OCI-LY1 (cell line): ENCODE measurements around the gene PRKCE.

Experiments used
- H2AFZ ChIP-seq: fragments of 200-600 bp; sonication (generic), shearing (Covaris generic); 2 replicates; pipeline ENCODE4 v1.6.0; 2014; ENCODE audit warnings: antibody characterized with exemption, mild to moderate bottlenecking, low read length
- H3F3A ChIP-seq: fragments of 200-600 bp; sonication (generic), shearing (Covaris generic); 2 replicates; pipeline ENCODE4 v1.6.0; 2014; ENCODE audit warnings: mild to moderate bottlenecking, antibody characterized with exemption, low read length, moderate library complexity; ENCODE audit not compliant: insufficient read depth
- H3K27ac ChIP-seq: fragments of 200-600 bp; sonication (generic); 2 replicates; pipeline ENCODE4 v1.5.1; 2014; ENCODE audit warnings: low read length, mixed run types, mild to moderate bottlenecking, low read depth; ENCODE audit not compliant: poor library complexity, severe bottlenecking
- H3K27me3 ChIP-seq: fragments of 200-600 bp; sonication (generic); 2 replicates; pipeline ENCODE4 v1.6.0; 2014; ENCODE audit warnings: antibody characterized with exemption, mild to moderate bottlenecking, low read length, moderate library complexity; ENCODE audit not compliant: insufficient read depth
- H3K36me3 ChIP-seq: fragments of 200-600 bp; sonication (generic); 2 replicates; pipeline ENCODE4 v1.6.1; 2014; ENCODE audit warnings: mild to moderate bottlenecking, antibody characterized with exemption, low read length, moderate library complexity, mixed read lengths; ENCODE audit not compliant: insufficient read depth
- H3K4me1 ChIP-seq: fragments of 200-600 bp; sonication (generic); 2 replicates; pipeline ENCODE4 v1.5.1; 2014; ENCODE audit warnings: mild to moderate bottlenecking, low read length, moderate library complexity; ENCODE audit not compliant: insufficient read depth, severe bottlenecking
- H3K4me2 ChIP-seq: fragments of 200-600 bp; sonication (generic), shearing (Covaris generic); 2 replicates; pipeline ENCODE4 v1.6.1; 2014; ENCODE audit warnings: low read length
- H3K4me3 ChIP-seq: fragments of 200-600 bp; sonication (generic); 2 replicates; pipeline ENCODE4 v1.5.1; 2014; ENCODE audit warnings: low read length, low read depth, mild to moderate bottlenecking, mixed read lengths; ENCODE audit not compliant: poor library complexity, severe bottlenecking
- H3K79me2 ChIP-seq: fragments of 200-600 bp; shearing (Covaris generic); 2 replicates; pipeline ENCODE4 v1.6.1; 2016; ENCODE audit warnings: mixed run types, low read length, mixed read lengths; ENCODE audit not compliant: insufficient read depth
- H3K9ac ChIP-seq: fragments of 200-600 bp; sonication (generic), shearing (Covaris generic); 2 replicates; pipeline ENCODE4 v1.6.1; 2014; ENCODE audit warnings: mild to moderate bottlenecking, low read length, mixed read lengths
- H3K9me2 ChIP-seq: fragments of 200-600 bp; sonication (generic), shearing (Covaris generic); 2 replicates; pipeline ENCODE4 v1.6.1; 2014; ENCODE audit warnings: low read depth, mild to moderate bottlenecking, low read length, mixed read lengths
- H3K9me3 ChIP-seq: fragments of 200-600 bp; shearing (Covaris generic); 2 replicates; pipeline ENCODE4 v1.6.1; 2014; ENCODE audit warnings: low read length, mixed read lengths
- H4K20me1 ChIP-seq: fragments of 200-600 bp; sonication (generic), shearing (Covaris generic); 2 replicates; pipeline ENCODE4 v1.6.0; 2016; ENCODE audit warnings: mild to moderate bottlenecking, low read length; ENCODE audit not compliant: insufficient read depth
- EZH2 ChIP-seq: fragments of 200-600 bp; sonication (generic), shearing (Covaris generic); IDR thresholded peaks from 2 replicates; pipeline ENCODE4 v1.8.0; 2017; ENCODE audit warnings: borderline replicate concordance, mixed run types, mild to moderate bottlenecking, antibody characterized with exemption, low read length, moderate library complexity, mixed read lengths
- TF ChIP-seq, protein P1 (sequence below): fragments of 200-600 bp; sonication (generic), shearing (Covaris generic); IDR thresholded peaks from 2 replicates; pipeline ENCODE4 v1.5.1; 2017; ENCODE audit warnings: mild to moderate bottlenecking, antibody characterized with exemption, low read length, moderate library complexity, mixed read lengths

The PRKCE gene

DNA sequence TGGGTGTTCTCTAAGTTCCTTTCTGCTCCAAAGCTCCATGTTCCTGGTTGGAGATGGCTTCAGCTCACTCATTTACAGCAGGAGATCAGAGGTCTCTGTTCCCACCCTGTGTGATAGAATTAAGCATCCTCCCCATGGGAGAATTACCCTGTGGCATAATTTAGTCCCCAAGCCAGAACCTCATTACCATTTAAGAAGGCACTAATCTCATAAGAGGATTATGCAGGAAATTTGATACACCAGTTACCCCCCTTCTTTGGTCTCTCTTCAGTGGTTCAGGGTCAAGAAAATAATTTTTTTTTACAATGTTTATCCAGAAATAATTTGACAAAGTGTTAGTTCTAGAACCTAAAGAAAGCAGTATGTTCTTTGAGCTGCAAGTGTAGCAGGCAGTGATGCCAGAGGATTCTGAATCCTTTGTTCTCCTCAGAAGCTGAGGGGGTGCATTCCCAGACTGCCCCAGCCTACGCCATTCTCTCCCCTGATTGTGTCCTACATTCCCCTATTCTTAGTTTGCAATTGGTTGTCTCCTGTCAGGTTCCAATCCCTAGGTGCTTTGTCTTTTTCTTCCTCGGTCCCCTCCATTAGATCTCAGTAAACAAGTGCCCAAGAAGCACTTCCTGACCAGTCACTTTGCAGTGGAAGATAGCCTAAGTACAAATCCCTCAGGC lies 163.6 kb downstream of the PRKCE start:
- no peak overlapping the region for H2AFZ ChIP-seq
- H3K4me1 ChIP-seq: peaks cover 3% of the 10 kb centered on the region
- no peak overlapping the region for H3K4me2 ChIP-seq

DNA sequence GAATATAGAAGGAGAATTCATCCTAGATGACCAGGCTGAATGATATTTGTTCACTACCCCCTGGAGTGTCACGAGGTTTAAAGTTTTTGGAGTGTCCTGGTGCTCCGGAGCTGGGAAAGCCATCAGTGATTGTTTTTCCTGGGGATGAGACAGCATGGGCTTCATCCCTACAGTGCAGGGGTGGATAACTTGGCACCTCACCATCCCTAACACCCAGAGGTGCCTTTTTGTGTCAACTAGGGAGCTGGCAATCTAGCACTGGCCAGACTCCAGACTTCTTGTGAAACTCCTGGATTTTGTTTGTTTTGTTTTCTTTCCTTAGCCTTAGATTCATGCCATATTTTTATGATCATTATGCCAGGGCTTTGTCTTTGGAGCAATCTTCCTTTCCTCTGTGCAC lies 164.8 kb downstream of the PRKCE start:
- Histone ChIP-seq H3K4me2 (no peak overlapping the region), H4K20me1 (no peaks in the 10 kb centered on the region), H3K9me2 (no peaks in the 10 kb centered on the region), H3K27me3 (no peaks in the 10 kb centered on the region), H2AFZ (no peak overlapping the region), H3K9ac (no peak overlapping the region), H3K4me1 (peaks cover 3% of the 10 kb centered on the region), H3K79me2 (no peaks in the 10 kb centered on the region), H3K27ac (no peak overlapping the region), H3K4me3 (no peak overlapping the region), H3F3A (no peaks in the 10 kb centered on the region), H3K9me3 (no peaks in the 10 kb centered on the region), H3K36me3 (no peaks in the 10 kb centered on the region)
- no peak for TF ChIP-seq EZH2
- TF ChIP-seq, protein P1, sequence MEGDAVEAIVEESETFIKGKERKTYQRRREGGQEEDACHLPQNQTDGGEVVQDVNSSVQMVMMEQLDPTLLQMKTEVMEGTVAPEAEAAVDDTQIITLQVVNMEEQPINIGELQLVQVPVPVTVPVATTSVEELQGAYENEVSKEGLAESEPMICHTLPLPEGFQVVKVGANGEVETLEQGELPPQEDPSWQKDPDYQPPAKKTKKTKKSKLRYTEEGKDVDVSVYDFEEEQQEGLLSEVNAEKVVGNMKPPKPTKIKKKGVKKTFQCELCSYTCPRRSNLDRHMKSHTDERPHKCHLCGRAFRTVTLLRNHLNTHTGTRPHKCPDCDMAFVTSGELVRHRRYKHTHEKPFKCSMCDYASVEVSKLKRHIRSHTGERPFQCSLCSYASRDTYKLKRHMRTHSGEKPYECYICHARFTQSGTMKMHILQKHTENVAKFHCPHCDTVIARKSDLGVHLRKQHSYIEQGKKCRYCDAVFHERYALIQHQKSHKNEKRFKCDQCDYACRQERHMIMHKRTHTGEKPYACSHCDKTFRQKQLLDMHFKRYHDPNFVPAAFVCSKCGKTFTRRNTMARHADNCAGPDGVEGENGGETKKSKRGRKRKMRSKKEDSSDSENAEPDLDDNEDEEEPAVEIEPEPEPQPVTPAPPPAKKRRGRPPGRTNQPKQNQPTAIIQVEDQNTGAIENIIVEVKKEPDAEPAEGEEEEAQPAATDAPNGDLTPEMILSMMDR: no peak

More for the DNA sequence above, 163.6 kb downstream of the PRKCE start:
- Histone ChIP-seq H3K9me3 (no peaks in the 10 kb centered on the region), H3K9ac (no peak overlapping the region), H3K27ac (no peak overlapping the region), H3F3A (no peaks in the 10 kb centered on the region), H3K79me2 (no peaks in the 10 kb centered on the region), H3K9me2 (no peaks in the 10 kb centered on the region), H3K27me3 (no peaks in the 10 kb centered on the region), H3K36me3 (no peaks in the 10 kb centered on the region), H3K4me3 (no peak overlapping the region), H4K20me1 (no peaks in the 10 kb centered on the region)
- TF ChIP-seq, protein P1: no peak
- TF ChIP-seq EZH2: no peak

DNA sequence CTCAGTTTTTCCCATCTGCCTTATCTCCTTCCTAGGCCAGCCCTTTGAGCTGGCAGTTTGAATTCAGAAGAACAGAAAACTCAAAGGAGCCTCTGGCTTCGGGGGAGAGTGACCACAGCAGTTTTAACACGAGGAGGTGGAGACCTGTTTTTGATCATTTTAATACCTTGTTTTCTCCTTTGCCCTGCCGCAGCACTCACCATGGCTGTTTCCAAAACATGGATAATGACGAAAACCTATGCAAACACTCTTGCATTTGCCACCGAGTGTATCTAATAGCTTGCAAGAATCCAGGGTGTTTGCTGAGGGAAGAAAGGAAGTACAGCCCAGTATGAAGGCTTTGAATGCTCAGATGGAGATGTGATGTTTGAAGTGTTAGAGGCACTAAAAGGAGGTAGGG lies 167.1 kb downstream of the PRKCE start:
- H3K9me2 ChIP-seq: no peaks in the 10 kb centered on the region
- no peaks in the 10 kb centered on the region for H3K79me2 ChIP-seq
- H3K27ac ChIP-seq: no peak overlapping the region
- no peak overlapping the region for H3K9ac ChIP-seq
- H2AFZ ChIP-seq: no peak overlapping the region
- no peaks in the 10 kb centered on the region for H4K20me1 ChIP-seq
- no peaks in the 10 kb centered on the region for H3K27me3 ChIP-seq
- no peak overlapping the region for H3K4me2 ChIP-seq
- H3F3A ChIP-seq: no peaks in the 10 kb centered on the region
- H3K9me3 ChIP-seq: no peaks in the 10 kb centered on the region
- H3K4me1 ChIP-seq: peaks cover 3% of the 10 kb centered on the region
- H3K4me3 ChIP-seq: no peak overlapping the region
- no peaks in the 10 kb centered on the region for H3K36me3 ChIP-seq
- no peak for TF ChIP-seq EZH2
- TF ChIP-seq, protein P1: no peak
